ENCODE results near the gene GON4L. TPM values are rescaled to one million over a fixed set of nuclear protein-coding genes. Genes with fewer than 3 reads are reported as not detected.

Gene GON4L
- total RNA-seq, 2 experiments from 2014 or later: 71.0 to 77.0 TPM

- Mint-ChIP-seq H3K36me3 (ENCODE audit: low read depth) (no peaks in the 10 kb centered on the region), H3K27me3 (no peaks in the 10 kb centered on the region), H3K27ac (no peak overlapping the region), H3K4me3 (no peak overlapping the region), H3K9me3 (no peaks in the 10 kb centered on the region), H3K4me1 (ENCODE audit: low read depth) (no peaks in the 10 kb centered on the region)
- Histone ChIP-seq H3K4me3 (ENCODE audit: low read length) (no peak overlapping the region), H3K4me1 (ENCODE audit: insufficient read depth, low read length) (no peaks in the 10 kb centered on the region), H3K36me3 (ENCODE audit: insufficient read depth, low read length) (peaks cover 12% of the 10 kb centered on the region), H3K27me3 (ENCODE audit: control insufficient read depth in 1 of 2, insufficient read depth in 2 of 2, low read length in 2 of 2) (no peaks in the 10 kb centered on the region), H3K27ac (ENCODE audit: low read depth in 1 of 2, low read length in 2 of 2) (no peak overlapping the region), H3K9me3 (ENCODE audit: control insufficient read depth in 1 of 2, insufficient read depth in 1 of 2, low read length in 2 of 2) (no peaks in the 10 kb centered on the region)
- DNase-seq: no peak
- intact Hi-C loops (cut with DNase I, micrococcal nuclease): no loop called here
- CTCF ChIA-PET: no interaction called here
- POLR2A ChIA-PET: interaction anchor here (0.5 kb wide), 1 partner anchor 89 kb away, joined by 5 read pairs; no protein-coding TSS in a partner anchor
- TF ChIP-seq CTCF (IDR thresholded peaks at IDR 0.05): no peak
- no peak for ATAC-seq (ENCODE audit: poor library complexity)
Observed at GRCh38 chr1:155882766-155883165, 25.8 kb upstream of the GON4L start.

GRCh38 chr1:155882235-155882634, 25.2 kb upstream of the GON4L start:
- no peaks in the 10 kb centered on the region for H3K4me1 ChIP-seq (ENCODE audit: insufficient read depth, low read length)
- H3K27ac Mint-ChIP-seq: no peak overlapping the region
- H3K4me3 ChIP-seq (ENCODE audit: low read length): no peak overlapping the region
- ATAC-seq (ENCODE audit: poor library complexity): no peak
- no peaks in the 10 kb centered on the region for H3K9me3 ChIP-seq (ENCODE audit: control insufficient read depth in 1 of 2, insufficient read depth in 1 of 2, low read length in 2 of 2)
- no peaks in the 10 kb centered on the region for H3K27me3 ChIP-seq (ENCODE audit: control insufficient read depth in 1 of 2, insufficient read depth in 2 of 2, low read length in 2 of 2)
- ChIA-PET POLR2A (no interaction called here), CTCF (no interaction called here)
- peaks cover 12% of the 10 kb centered on the region for H3K36me3 ChIP-seq (ENCODE audit: insufficient read depth, low read length)
- H3K27me3 Mint-ChIP-seq: no peaks in the 10 kb centered on the region
- H3K27ac ChIP-seq (ENCODE audit: low read depth in 1 of 2, low read length in 2 of 2): no peak overlapping the region
- H3K4me1 Mint-ChIP-seq (ENCODE audit: low read depth): no peaks in the 10 kb centered on the region
- intact Hi-C loops (cut with DNase I, micrococcal nuclease): no loop called here
- H3K9me3 Mint-ChIP-seq: no peaks in the 10 kb centered on the region
- no peak overlapping the region for H3K4me3 Mint-ChIP-seq
- DNase-seq: no peak
- no peak for TF ChIP-seq CTCF (IDR thresholded peaks at IDR 0.05)
- no peaks in the 10 kb centered on the region for H3K36me3 Mint-ChIP-seq (ENCODE audit: low read depth)

- H3K27me3 ChIP-seq (ENCODE audit: control insufficient read depth in 1 of 2, insufficient read depth in 2 of 2, low read length in 2 of 2): no peaks in the 10 kb centered on the region
- DNase-seq: no peak
- Mint-ChIP-seq H3K36me3 (ENCODE audit: low read depth) (no peaks in the 10 kb centered on the region), H3K27me3 (no peaks in the 10 kb centered on the region), H3K4me3 (no peak overlapping the region), H3K4me1 (ENCODE audit: low read depth) (no peaks in the 10 kb centered on the region), H3K9me3 (no peaks in the 10 kb centered on the region), H3K27ac (no peak overlapping the region)
- ChIA-PET CTCF (no interaction called here), POLR2A (no interaction called here)
- no peak overlapping the region for H3K27ac ChIP-seq (ENCODE audit: low read depth in 1 of 2, low read length in 2 of 2)
- no peaks in the 10 kb centered on the region for H3K4me1 ChIP-seq (ENCODE audit: insufficient read depth, low read length)
- peaks cover 12% of the 10 kb centered on the region for H3K36me3 ChIP-seq (ENCODE audit: insufficient read depth, low read length)
- intact Hi-C loops (cut with DNase I, micrococcal nuclease): no loop called here
- H3K4me3 ChIP-seq (ENCODE audit: low read length): no peak overlapping the region
- H3K9me3 ChIP-seq (ENCODE audit: control insufficient read depth in 1 of 2, insufficient read depth in 1 of 2, low read length in 2 of 2): no peaks in the 10 kb centered on the region
- ATAC-seq (ENCODE audit: poor library complexity): no peak
- no peak for TF ChIP-seq CTCF (IDR thresholded peaks at IDR 0.05)
Observed at GRCh38 chr1:155880950-155881349, 23.9 kb upstream of the GON4L start.

Measured in CD4-positive, alpha-beta T cell (primary cell).